ENCODE data around the gene ZBTB5. TPM values are rescaled to one million over a fixed set of nuclear protein-coding genes. Genes with fewer than 3 reads are reported as not detected.

Gene ZBTB5
- total RNA-seq, 4 donors from 2014 or later: 15.0 to 23.3 (median 20.5) TPM

GRCh38 chr9:37496020-37496419 lies 30.8 kb upstream of the ZBTB5 start:
- no peak for DNase-seq
- H3K9me3 ChIP-seq: no peaks in the 10 kb centered on the region
- no peaks in the 10 kb centered on the region for H3K4me1 ChIP-seq
- no peak overlapping the region for H3K4me3 ChIP-seq
- peaks cover 33 to 100% (median 33%) of the 10 kb centered on the region in 3 donors for H3K36me3 ChIP-seq
- WGBS, 2 donors: 55 to 80% methylated on average over 2 to 4 of the region's 4 CpGs
- no peaks in the 10 kb centered on the region for H3K27me3 ChIP-seq
- intact Hi-C loops (cut with DNase I): no loop called here
- no peak overlapping the region for H3K27ac ChIP-seq
- TF ChIP-seq, protein P1, sequence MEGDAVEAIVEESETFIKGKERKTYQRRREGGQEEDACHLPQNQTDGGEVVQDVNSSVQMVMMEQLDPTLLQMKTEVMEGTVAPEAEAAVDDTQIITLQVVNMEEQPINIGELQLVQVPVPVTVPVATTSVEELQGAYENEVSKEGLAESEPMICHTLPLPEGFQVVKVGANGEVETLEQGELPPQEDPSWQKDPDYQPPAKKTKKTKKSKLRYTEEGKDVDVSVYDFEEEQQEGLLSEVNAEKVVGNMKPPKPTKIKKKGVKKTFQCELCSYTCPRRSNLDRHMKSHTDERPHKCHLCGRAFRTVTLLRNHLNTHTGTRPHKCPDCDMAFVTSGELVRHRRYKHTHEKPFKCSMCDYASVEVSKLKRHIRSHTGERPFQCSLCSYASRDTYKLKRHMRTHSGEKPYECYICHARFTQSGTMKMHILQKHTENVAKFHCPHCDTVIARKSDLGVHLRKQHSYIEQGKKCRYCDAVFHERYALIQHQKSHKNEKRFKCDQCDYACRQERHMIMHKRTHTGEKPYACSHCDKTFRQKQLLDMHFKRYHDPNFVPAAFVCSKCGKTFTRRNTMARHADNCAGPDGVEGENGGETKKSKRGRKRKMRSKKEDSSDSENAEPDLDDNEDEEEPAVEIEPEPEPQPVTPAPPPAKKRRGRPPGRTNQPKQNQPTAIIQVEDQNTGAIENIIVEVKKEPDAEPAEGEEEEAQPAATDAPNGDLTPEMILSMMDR (IDR thresholded peaks at IDR 0.05): no peak
- no peak for TF ChIP-seq POLR2A (IDR thresholded peaks at IDR 0.05)

GRCh38 chr9:37495571-37495970 lies 30.3 kb upstream of the ZBTB5 start:
- no peak for DNase-seq
- no peak for TF ChIP-seq POLR2A (IDR thresholded peaks at IDR 0.05)
- TF ChIP-seq, protein P1 (IDR thresholded peaks at IDR 0.05): no peak
- Histone ChIP-seq H3K4me1 (no peaks in the 10 kb centered on the region), H3K36me3 (peaks cover 31 to 100% (median 33%) of the 10 kb centered on the region in 3 donors), H3K4me3 (no peak overlapping the region), H3K9me3 (no peaks in the 10 kb centered on the region), H3K27me3 (no peaks in the 10 kb centered on the region), H3K27ac (no peak overlapping the region)
- intact Hi-C loops (cut with DNase I): no loop called here
- 89 to 92% methylated on average over 3 to 5 of the region's 5 CpGs for WGBS, 2 donors

GRCh38 chr9:37491939-37492338 lies 26.7 kb upstream of the ZBTB5 start:
- intact Hi-C loops (cut with DNase I): no loop called here
- Histone ChIP-seq H3K4me3 (no peak overlapping the region), H3K36me3 (peaks cover 23 to 90% (median 24%) of the 10 kb centered on the region in 3 donors), H3K9me3 (no peaks in the 10 kb centered on the region), H3K4me1 (peaks cover 11 to 17% (median 11%) of the 10 kb centered on the region in 3 donors), H3K27me3 (no peaks in the 10 kb centered on the region), H3K27ac (no peak overlapping the region)
- TF ChIP-seq POLR2A (IDR thresholded peaks at IDR 0.05): no peak
- TF ChIP-seq, protein P1 (IDR thresholded peaks at IDR 0.05): no peak
- WGBS, 2 donors: 88 to 95% methylated on average over 1 of the region's 1 CpG
- no peak for DNase-seq

- Histone ChIP-seq H3K4me1 (peaks cover 21 to 41% (median 23%) of the 10 kb centered on the region in 3 donors), H3K27me3 (no peaks in the 10 kb centered on the region), H3K9me3 (no peaks in the 10 kb centered on the region), H3K4me3 (peak overlapping the region; percentile 58 to 92 (median 76)), H3K27ac (peak overlapping the region; percentile 84 to 89 (median 88)), H3K36me3 (peaks cover 0 to 39% (median 4%) of the 10 kb centered on the region in 3 donors)
- WGBS, 2 donors: 4 to 15% methylated on average over 6 to 7 of the region's 7 CpGs
- DNase-seq: no peak
- intact Hi-C loops (cut with DNase I): no loop called here
- TF ChIP-seq POLR2A (IDR thresholded peaks at IDR 0.05): no peak
- TF ChIP-seq, protein P1 (IDR thresholded peaks at IDR 0.05): no peak
These were observed 21.6 kb upstream of the ZBTB5 start for GRCh38 chr9:37486616-37487548.

- Histone ChIP-seq H3K27me3 (no peaks in the 10 kb centered on the region), H3K27ac (peak overlapping the region; percentile 84 to 89 (median 88)), H3K9me3 (no peaks in the 10 kb centered on the region), H3K4me3 (peak overlapping the region; percentile 58 to 92 (median 76)), H3K36me3 (peaks cover 0 to 33% (median 4%) of the 10 kb centered on the region in 3 donors), H3K4me1 (peaks cover 21 to 42% (median 23%) of the 10 kb centered on the region in 3 donors)
- DNase-seq: no peak
- WGBS, 2 donors: 3 to 6% methylated on average over 7 of the region's 7 CpGs
- TF ChIP-seq POLR2A (IDR thresholded peaks at IDR 0.05): no peak
- TF ChIP-seq, protein P1 (IDR thresholded peaks at IDR 0.05): no peak
- intact Hi-C loops (cut with DNase I): no loop called here
These were observed 21.0 kb upstream of the ZBTB5 start for GRCh38 chr9:37486256-37486615.
